DND-41 (cell line): ENCODE data around the gene MLH1.

Experiments used
- ATAC-seq: fragments of 200-7000 bp; cut with Tn5 transposase; 3 replicates; pipeline ENCODE4 v1.9.1; 2021; ENCODE audit warnings: low read depth; ENCODE audit not compliant: insufficient read depth
- DNase-seq: peaks from one replicate; pipeline ENCODE4 v3.0.0-alpha.2; 2020
- H2AFZ ChIP-seq: 2 replicates; pipeline ENCODE4 v1.6.0; 2012; ENCODE audit warnings: low read depth, low read length
- H3K27ac ChIP-seq: 2 replicates; pipeline ENCODE4 v1.5.1; 2012; ENCODE audit warnings: low read length, inconsistent platforms
- H3K27me3 ChIP-seq: fragments of 200-600 bp; sonication (generic); 2 replicates; pipeline ENCODE4 v1.6.0; 2012; ENCODE audit warnings: low read length, mild to moderate bottlenecking, inconsistent platforms; ENCODE audit not compliant: insufficient read depth, poor library complexity
- H3K36me3 ChIP-seq: 2 replicates; pipeline ENCODE4 v1.5.1; 2012; ENCODE audit warnings: low read length, inconsistent platforms; ENCODE audit not compliant: insufficient read depth
- H3K4me1 ChIP-seq: 2 replicates; pipeline ENCODE4 v1.5.1; 2012; ENCODE audit warnings: mild to moderate bottlenecking, low read length; ENCODE audit not compliant: insufficient read depth
- H3K4me2 ChIP-seq: 2 replicates; pipeline ENCODE4 v1.6.0; 2012; ENCODE audit warnings: mild to moderate bottlenecking, moderate library complexity, low read length, inconsistent platforms; ENCODE audit not compliant: insufficient read depth
- H3K4me3 ChIP-seq, 2 experiments: fragments of 200-600 bp in 1 of 2; shearing (Covaris generic) in 1 of 2; 2 replicates each; pipeline ENCODE4 v1.5.1; 2012 to 2016; ENCODE audit warnings: inconsistent platforms in 2 of 2, low read length in 2 of 2, mild to moderate bottlenecking in 2 of 2, low read depth in 1 of 2, moderate library complexity in 1 of 2
- H3K79me2 ChIP-seq: 2 replicates; pipeline ENCODE4 v1.6.0; 2012; ENCODE audit warnings: low read length, inconsistent platforms; ENCODE audit not compliant: insufficient read depth
- H3K9ac ChIP-seq: 2 replicates; pipeline ENCODE4 v1.6.0; 2012; ENCODE audit warnings: low read depth, mild to moderate bottlenecking, inconsistent platforms, low read length, moderate library complexity
- H3K9me3 ChIP-seq: 2 replicates; pipeline ENCODE4 v1.5.1; 2012; ENCODE audit warnings: low read length, moderate library complexity, mild to moderate bottlenecking, inconsistent platforms; ENCODE audit not compliant: insufficient read depth, severe bottlenecking
- H4K20me1 ChIP-seq: 2 replicates; pipeline ENCODE4 v1.6.0; 2012; ENCODE audit warnings: low read length; ENCODE audit not compliant: insufficient read depth
- CTCF ChIP-seq: IDR thresholded peaks from 2 replicates; pipeline ENCODE4 v1.5.1; 2012; ENCODE audit warnings: borderline replicate concordance, low read length, moderate library complexity, mild to moderate bottlenecking; ENCODE audit not compliant: poor library complexity, severe bottlenecking; ENCODE audit errors: extremely low read depth
- EZH2 ChIP-seq: IDR thresholded peaks from 3 replicates; pipeline ENCODE4 v1.6.1; 2012; ENCODE audit warnings: borderline replicate concordance, low read depth, mild to moderate bottlenecking, moderate library complexity, low read length, inconsistent platforms; ENCODE audit not compliant: severe bottlenecking

Gene MLH1

DNA sequence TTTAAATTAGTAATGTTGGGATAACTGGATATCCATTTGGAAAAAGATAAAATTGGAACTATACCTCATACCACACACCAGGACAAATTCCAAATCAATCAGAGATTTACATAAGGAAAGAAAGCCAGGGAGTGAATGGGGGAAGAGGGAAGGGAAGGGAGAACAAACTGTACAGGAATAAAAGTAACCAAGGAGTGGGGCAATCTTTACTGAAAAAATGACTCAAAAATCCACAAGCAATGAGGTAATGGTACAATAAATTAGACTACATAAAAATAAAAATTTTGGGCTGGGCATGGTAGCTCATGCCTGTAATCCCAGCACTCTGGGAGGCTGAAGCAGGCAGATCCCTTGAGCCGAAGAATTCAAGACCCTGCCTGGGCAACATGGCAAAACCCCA, 82.6 kb downstream of the MLH1 start:
- TF ChIP-seq CTCF, result no peak
- TF ChIP-seq EZH2, result no peak

GRCh38 chr3:37082317-37082716, 89.0 kb downstream of the MLH1 start:
- no peak overlapping the region for H3K27ac ChIP-seq
- no peak for DNase-seq
- H2AFZ ChIP-seq, result no peak overlapping the region

More for the DNA sequence above, 82.6 kb downstream of the MLH1 start:
- no peak overlapping the region for H3K27ac ChIP-seq
- no peak overlapping the region for H3K4me2 ChIP-seq
- peaks cover 9% of the 10 kb centered on the region; the same call in 1 of the 2 replicates for H3K4me1 ChIP-seq
- H2AFZ ChIP-seq, result no peak overlapping the region
- H3K36me3 ChIP-seq, result peaks cover 33% of the 10 kb centered on the region
- H4K20me1 ChIP-seq, result no peaks in the 10 kb centered on the region
- DNase-seq, result no peak
- H3K79me2 ChIP-seq, result no peaks in the 10 kb centered on the region
- H3K9ac ChIP-seq, result no peak overlapping the region
- H3K27me3 ChIP-seq, result no peaks in the 10 kb centered on the region
- no peak for ATAC-seq
- H3K4me3 ChIP-seq, result no peak overlapping the region
- H3K9me3 ChIP-seq, result no peaks in the 10 kb centered on the region

GRCh38 chr3:37086918-37087317, 93.6 kb downstream of the MLH1 start:
- TF ChIP-seq EZH2, result no peak
- no peak for TF ChIP-seq CTCF
- H4K20me1 ChIP-seq, result no peaks in the 10 kb centered on the region
- H3K9me3 ChIP-seq, result no peaks in the 10 kb centered on the region
- no peaks in the 10 kb centered on the region for H3K27me3 ChIP-seq
- ATAC-seq, result no peak
- H3K27ac ChIP-seq, result no peak overlapping the region
- H3K4me2 ChIP-seq, result no peak overlapping the region
- no peaks in the 10 kb centered on the region for H3K79me2 ChIP-seq
- no peak overlapping the region for H3K9ac ChIP-seq
- H3K4me1 ChIP-seq, result no peaks in the 10 kb centered on the region
- DNase-seq, result no peak
- H3K4me3 ChIP-seq, result no peak overlapping the region
- H2AFZ ChIP-seq, result no peak overlapping the region
- H3K36me3 ChIP-seq, result peaks cover 30% of the 10 kb centered on the region; the same call in 1 of the 2 replicates

More at GRCh38 chr3:37082317-37082716, 89.0 kb downstream of the MLH1 start:
- no peaks in the 10 kb centered on the region for H3K4me1 ChIP-seq
- no peaks in the 10 kb centered on the region for H3K27me3 ChIP-seq
- H3K9ac ChIP-seq, result no peak overlapping the region
- H3K4me2 ChIP-seq, result no peak overlapping the region
- no peak for ATAC-seq
- no peaks in the 10 kb centered on the region for H3K79me2 ChIP-seq
- TF ChIP-seq CTCF, result no peak
- no peak for TF ChIP-seq EZH2
- H3K4me3 ChIP-seq, result no peak overlapping the region
- H3K9me3 ChIP-seq, result no peaks in the 10 kb centered on the region
- no peaks in the 10 kb centered on the region for H4K20me1 ChIP-seq
- peaks cover 24% of the 10 kb centered on the region for H3K36me3 ChIP-seq

DNA sequence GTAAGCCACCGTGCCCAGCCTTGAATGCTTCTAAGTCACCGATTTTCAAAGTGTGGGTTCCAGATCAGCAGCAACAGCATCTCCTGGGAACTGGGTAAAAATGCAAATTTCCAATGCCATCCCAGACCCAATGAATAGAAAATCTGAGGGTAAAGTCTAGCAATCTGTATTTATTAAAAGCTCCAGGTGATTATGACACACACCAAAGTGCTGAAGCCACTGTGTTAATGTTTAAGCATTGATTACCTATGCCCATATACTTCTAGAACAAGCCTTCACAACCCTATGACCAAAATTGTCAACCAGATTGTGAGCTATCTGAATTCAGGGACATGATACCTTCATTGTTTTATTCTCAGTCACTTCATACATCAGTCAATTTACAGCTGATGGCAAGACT, 94.6 kb downstream of the MLH1 start:
- TF ChIP-seq CTCF, result no peak
- no peak for TF ChIP-seq EZH2
- no peaks in the 10 kb centered on the region for H3K4me1 ChIP-seq
- DNase-seq (no peak), ATAC-seq (no peak)
- H3K9ac ChIP-seq, result no peak overlapping the region
- H3K9me3 ChIP-seq, result no peaks in the 10 kb centered on the region
- no peak overlapping the region for H2AFZ ChIP-seq
- H4K20me1 ChIP-seq, result no peaks in the 10 kb centered on the region
- no peaks in the 10 kb centered on the region for H3K27me3 ChIP-seq
- H3K36me3 ChIP-seq, result peaks cover 29% of the 10 kb centered on the region; the same call in 1 of the 2 replicates
- no peaks in the 10 kb centered on the region for H3K79me2 ChIP-seq
- H3K4me2 ChIP-seq, result no peak overlapping the region
- H3K4me3 ChIP-seq, result no peak overlapping the region
- no peak overlapping the region for H3K27ac ChIP-seq
